ENCODE measurements around the gene HNRNPUL2.
A peak's percentile ranks its signal among the peaks of the same experiment; 100 is the strongest.
"Not testable (repeated sequence)": the region's sequence is repeated elsewhere in the genome, so short reads cannot be mapped to it uniquely, and the experiment has no call there.

The HNRNPUL2 gene

DNA sequence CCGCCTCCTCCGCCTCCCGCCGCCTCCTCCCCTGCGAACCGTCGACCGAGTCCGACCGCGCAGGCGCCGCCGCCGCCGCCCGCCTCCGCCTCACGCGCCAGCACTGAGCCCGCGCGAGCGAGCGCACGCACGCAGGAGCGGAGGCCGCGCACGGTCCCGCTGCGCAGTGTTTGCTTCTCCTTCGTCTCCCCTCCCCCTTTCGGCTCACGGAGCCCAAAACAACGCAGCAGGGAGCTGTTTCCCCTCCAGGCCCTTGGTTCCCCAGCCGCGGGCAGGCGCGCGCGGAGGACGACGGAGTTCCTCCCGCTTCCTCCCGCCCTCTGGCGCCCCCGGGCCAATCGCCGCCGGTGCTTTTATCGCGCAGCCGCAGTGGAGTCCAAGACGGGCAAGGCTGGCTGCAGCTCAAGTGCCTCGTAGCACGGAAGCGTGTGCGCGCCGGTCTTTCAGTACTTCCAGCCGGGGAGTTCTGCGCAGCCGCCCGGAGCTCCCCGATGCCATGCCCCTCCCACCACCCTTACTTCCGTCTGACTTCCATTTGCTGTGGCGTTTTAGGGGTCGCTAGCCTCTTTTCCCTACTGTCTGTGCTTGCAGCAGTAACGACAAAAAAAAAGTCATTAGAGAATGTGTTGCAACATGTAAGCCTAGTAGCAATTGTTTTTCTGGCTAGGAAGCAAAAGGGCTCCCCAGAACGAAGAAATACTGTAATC lies at the start of gene HNRNPUL2:
Gene HNRNPUL2 (minus strand): TSS at position 293 of the 707 bp plus-strand sequence. CDS start 301 bp downstream, outside the sequence.
- peak; percentile 100 for DNase-seq

DNA sequence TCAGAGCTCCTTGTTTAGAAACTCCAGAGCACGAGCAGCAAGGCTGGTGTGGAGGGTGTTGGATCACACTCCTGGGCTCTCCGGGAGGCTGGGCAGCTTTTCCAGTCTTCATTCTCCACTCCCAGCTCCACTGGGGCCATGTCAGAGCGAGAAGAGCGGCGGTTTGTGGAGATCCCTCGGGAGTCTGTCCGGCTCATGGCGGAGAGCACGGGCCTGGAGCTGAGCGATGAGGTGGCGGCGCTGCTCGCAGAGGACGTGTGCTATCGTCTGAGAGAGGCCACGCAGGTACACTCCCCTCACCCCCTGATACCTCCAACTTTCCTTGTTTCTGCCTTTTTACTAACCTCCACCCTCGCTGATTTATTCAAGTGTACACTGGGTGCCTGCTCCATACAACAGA lies 48.4 kb upstream of the HNRNPUL2 start:
- DNase-seq, result no peak

DNA sequence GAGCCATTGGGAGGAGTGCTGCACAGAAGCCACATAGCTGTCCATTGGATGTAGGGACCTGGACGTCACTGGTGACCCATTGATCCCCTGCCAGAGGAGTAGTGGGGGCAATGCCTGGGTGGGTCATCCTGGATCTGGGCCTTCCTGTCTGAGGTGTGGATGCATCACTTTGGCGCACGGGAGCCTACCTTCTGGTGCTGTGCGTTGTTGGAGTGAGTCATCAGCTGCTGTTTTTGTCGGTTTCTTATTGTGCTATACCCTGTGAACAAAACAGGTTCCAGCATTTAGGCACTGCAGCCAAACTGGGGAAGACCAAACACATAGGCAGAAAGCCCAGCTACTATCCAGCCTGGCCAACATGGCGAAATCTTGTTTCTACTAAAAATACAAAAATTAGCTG lies 47.1 kb upstream of the HNRNPUL2 start:
- DNase-seq, result no peak

DNA sequence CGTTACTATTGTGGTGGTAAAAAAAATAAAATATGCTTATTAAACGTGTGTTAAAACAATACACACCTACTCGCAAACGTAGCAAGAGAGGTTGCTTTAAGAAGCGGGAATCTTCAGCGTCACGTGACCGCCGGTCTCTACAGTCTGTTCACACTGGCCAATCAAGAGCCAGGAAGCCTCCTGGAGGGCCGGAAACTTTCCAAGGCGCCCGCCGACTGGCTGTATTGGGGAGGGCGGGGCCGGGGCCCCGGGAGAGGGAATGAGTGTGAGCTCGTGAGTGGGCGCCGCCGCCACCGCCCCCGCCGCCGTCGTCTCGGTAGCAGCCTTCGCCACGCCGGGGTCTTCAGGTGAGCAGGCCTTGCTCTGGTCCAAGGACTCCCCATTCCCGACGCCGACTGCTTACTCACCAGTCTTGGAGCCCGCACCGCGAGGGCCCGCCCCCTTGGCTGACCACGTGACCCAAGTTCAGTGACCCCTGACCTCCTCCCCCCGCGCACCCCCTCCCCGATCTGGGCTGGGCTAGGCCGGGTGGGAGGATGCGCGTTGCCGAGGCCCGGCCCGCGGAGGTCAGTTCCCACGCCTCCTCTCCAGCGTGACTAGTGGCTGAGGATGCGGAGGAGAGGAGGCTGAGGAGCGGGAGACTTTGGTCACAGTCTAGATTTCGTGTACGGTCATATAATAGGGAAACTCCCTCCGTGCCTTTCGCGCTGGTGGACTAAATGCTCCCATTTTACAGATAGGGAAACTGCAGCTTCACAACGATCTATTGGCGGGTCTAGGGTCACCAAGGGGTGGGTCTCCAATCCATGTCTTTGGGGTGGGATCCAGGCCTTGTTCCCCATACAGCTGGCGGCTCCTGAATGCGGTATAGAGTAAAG lies 44.1 kb upstream of the HNRNPUL2 start, which contains the start of gene TAF6L:
Gene TAF6L (plus strand): TSS at position 253 of the 878 bp plus-strand sequence. CDS start 4,388 bp downstream, outside the sequence.
- peak; percentile 97 for DNase-seq

DNA sequence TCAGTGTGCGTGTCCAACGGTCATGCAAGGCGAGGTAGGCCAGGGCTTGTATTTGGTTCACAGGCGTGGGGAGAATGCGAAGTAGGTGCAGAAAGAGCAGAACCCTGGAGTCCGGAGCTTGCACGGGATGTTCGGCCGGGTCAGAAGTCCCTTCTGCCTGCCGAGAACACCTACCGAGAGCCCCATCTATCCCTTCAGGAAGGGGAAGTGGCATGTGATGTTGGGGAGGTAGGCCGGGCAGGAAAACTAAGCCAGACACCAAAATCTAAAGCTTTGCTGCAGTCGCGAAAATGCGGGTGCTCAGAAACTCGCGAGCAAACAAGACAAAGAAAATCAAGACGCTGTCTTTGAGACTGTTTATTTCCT lies 43.5 kb upstream of the HNRNPUL2 start:
- DNase-seq, result peak; percentile 14

DNA sequence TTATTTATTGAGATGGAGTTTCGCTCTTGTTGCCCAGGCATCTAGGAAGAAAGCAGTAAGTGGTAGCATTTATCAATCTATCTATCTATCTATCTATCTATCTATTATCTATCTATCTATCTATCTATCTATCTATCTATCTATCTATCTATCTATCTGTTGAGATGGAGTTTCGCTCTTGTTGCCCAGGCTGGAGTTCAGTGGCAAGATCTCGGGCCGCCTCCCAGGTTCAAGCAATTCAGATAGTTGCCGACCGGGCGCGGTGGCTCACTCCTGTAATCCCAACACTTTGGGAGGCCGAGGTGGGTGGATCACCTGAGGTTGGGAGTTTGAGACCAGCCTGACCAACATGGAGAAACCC lies 33.6 kb upstream of the HNRNPUL2 start:
- not testable (repeated sequence) for DNase-seq

DNA sequence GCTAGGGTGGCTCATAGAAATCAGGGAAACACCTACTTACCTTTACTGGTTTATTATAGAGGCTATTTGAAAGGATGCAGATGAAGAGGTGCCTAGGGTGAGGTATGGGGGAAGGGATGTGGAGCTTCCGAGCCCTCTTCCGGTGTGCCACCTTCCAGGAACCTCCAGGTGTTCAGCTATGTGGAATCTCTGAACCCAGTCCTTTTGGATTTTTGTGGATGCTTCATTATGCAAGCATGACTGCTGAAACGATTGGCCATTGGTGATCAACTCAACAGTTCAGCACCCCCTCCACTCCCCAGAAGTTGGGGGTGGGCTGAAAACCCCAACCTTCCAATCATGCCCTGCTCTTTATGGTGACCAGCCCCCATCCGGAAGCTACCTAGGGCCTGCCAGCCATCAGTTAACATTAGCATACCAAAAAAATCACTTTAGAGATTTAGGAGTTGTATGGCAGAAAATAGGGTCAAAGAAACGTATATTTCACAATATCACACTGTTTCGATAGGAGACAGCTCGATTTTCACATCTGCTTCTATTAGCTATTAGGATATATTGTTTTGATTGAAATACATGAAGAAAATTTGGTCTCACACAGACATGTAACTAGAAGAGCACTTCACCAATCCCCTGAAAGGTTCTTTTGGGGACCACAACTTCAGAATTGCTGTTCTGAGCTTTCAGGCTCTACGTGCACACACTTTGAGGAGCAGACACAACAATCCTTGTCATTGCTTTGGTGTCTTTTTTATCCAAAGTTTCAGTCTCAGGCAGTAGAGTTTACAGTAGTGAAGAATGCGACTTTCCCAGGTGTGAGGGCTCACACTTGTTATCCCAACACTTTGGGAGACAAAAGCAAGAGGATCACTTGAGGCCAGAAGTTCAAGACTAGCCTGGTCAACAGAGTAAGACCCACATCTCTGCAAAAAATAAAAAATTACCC lies 30.9 kb upstream of the HNRNPUL2 start:
- no peak for DNase-seq

DNA sequence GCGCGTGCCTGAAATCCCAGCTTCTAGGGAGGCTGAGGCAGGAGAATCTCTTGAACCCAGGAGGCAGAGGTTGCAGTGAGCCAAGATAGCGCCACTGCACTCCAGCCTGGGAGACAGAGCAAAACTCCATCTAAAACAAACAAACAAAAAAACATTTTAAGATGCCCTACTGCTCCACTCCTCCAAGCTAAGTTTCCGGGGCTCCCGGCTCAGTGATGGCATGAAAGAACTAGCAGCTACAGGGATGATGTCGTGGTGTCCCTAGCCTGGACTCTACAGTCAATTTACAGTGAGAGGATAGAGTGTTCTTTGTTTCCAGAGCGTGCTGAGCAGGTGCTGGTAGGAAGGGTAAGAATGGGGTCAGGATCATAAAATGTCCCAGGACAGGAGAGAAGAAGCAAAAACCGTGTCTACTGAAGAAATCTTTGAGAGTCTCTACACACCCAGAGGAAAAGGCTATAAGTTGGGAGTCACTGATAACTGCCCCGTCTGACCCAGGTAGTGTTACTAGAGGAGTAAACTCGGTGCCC lies 27.9 kb upstream of the HNRNPUL2 start:
- no peak for DNase-seq

DNA sequence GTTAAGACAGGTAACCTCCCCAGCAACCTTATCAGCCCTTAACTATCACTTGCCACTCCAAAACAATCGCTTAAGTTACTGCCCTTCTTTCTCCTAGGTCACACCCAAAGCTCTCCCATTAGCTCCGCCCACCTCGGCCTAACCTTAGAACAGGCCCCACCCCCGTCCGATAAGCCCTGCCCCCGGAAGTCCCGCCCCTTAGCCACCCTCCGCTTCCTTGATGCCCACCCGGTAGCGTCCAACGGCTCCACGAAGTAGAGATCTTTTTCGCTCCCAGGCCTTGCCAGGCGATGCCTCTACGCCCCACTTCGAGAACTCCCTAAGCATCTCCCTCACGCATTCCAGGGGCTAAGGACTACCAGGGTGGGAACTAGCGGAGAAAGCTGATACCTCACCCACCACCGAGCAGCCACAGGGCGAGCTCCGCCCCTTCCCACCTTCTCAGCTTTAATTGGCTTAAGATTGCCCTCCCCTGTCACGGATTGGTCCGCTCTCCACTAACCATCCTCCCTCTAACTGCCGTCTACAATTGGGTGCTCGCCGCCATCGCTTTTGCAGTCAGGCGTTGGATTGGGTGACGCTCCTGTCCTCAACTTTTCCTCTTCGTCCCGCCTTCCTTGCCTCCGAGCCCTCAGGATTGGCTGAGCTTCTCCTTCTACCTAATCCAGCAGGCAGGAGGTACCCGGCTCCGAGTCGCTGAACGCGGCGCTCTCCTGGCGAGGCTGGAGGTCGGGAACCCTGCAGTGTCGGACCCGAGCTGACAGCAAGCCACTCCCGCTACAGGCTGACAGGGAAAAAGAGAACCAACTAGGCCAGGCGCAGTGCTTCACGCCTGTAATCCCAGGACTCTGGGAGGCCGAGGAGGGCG lies 26.7 kb upstream of the HNRNPUL2 start, which contains the start of gene ZBTB3:
Gene ZBTB3 (minus strand): TSS at position 425 of the 868 bp plus-strand sequence. CDS start 496 bp downstream, outside the sequence.
- peak; percentile 99 for DNase-seq

DNA sequence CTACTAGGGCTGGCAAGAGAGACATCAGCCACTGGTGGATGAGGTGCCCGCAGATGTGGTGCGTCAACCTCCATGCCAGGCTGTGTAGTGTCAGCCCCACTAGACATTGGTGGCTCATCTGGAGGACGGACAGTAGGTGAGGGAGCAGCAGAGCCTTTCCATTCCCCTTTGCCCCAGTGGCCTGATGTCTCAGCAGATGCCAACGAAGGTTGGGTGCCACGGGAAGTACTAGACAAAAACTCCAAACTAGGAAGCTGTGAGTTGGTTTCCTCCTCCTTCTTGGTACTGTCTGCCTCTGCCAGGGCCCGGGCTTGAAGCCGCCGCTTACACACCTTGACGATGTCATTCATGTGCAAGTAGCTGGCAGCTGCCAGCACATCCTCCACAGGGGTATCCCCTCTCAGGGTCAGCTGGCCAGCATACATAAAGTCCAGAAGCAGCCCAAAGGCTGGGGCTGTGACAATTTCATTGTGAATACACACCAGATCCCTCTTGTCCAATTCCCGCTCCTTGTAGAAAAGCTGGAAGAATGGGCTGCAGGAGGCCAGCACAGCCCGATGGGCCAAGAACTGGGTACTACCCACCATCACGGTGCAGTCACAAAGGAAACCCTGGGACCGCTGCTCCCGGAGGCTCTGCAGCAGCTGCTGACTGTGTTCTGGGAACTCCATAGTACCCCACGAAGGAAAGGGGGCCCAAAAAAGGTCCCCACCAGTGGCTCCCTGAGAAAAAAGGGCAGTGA lies 25.9 kb upstream of the HNRNPUL2 start:
- no peak for DNase-seq

DNA sequence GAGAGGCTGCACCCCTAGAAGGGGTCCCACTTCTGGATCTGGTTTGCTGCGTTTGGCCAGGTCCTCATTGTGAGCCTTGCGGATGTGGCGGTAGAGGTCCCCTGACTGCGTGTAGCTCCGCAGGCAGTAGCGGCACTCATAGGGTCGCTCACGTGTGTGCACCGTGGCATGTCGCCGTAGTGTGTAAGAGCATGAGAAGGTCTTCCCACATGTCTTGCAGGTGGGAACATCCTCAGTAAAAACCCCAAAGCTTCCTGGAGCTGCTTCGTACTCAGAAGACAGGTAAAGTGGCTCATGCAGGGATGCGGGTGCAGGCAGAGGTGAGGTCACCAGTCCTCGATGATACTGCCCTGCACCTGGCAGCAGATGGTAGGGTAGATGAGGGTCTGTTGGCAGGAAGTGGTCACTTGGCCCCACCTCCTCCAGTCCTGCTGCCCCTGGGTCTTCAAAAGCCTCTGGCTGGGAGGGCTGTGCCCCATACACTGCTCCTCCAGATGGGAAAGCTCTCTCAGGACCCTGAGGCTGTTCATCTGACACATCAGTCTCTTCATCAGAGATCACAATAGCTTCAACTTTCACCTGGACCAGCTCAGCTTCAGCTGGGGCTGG lies 25.0 kb upstream of the HNRNPUL2 start:
- no peak for DNase-seq

DNA sequence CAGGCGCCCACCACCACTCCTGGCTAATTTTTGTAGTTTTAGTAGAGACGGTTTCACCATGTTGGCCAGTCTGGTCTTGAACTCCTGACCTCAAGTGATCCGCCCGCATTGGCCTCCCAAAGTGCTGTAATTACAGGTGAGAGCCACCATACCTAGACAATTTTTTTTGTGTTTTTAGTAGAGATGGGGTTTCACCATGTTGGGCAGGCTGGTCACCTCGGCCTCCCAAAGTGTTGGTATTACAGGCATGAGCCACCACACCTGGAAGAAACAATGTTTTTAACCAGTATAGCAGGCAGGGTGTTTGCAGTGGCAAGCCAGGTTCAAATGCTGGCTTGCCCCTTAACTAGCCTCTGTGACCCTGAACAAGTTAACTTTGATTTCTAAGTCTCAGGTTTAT lies 22.7 kb upstream of the HNRNPUL2 start:
- DNase-seq, result not testable (repeated sequence)

DNA sequence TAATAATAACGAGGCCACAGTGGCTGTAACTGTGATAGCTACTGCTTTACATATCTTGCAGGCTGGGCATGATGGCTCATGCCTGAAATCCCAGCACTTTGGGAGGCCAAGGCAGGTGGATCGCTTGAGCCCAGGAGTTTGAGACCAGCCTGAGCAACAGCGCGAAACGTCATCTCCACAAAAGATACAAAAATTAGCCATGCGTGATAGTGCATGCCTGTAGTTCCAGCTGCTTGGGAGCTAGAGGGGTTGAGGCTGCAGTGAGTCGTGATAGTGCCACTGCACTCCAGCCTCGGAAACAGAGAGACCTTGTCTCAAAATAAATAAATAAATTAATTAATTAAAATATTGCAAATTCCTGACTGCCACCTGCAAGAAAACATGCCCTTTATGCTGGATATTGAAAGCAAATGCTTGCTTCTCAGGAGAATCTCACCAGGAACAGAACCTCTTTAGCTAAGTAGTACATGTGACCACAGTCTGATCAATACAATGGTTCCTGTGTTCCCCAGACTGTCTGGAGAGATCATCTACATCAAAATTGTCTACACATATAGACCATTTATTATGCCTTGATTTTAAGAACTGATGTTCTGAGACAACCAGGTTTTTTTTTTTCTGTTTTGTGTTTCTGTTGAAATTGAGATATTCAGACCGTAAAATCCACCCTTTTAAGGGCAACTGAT lies 20.4 kb upstream of the HNRNPUL2 start:
- no peak for DNase-seq

DNA sequence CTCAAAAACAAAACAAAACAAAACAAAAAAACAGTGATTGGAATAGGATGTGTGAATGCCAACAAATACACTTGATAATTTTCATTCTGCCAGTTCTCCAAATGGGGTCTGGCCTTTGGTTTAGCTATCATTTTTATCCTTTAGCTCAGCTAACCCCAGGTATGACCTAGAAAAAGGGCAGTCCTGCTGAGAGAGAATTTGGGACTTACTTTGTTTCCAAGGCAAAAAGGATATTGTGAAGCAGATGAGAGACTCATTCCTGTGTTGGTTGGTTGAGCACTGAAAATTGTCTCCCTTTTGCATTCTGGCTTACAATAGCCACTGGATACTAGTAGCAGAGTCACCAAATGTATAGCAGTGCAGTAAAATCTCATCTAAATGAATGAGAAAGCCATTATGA lies 9.9 kb upstream of the HNRNPUL2 start:
- DNase-seq, result no peak

DNA sequence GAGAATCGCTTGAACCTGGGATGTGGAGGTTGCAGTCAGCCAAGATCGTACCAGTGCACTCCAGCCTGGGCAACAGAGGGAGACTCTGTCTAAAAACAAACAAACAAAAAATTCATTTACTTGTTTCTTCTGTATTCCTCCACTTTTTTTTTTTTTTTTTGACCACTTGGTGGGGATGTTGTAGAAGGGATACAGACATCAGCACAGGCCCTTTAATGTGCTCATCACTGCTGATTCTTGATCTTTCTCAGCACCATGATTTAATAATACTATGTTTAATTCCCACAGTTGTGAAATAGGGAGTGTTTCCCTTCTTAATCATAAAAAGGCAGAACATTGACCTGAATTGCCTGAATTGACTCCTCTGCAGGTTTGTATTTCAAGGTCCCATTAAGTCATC lies 5.6 kb upstream of the HNRNPUL2 start:
- DNase-seq, result peak; percentile 21

DNA sequence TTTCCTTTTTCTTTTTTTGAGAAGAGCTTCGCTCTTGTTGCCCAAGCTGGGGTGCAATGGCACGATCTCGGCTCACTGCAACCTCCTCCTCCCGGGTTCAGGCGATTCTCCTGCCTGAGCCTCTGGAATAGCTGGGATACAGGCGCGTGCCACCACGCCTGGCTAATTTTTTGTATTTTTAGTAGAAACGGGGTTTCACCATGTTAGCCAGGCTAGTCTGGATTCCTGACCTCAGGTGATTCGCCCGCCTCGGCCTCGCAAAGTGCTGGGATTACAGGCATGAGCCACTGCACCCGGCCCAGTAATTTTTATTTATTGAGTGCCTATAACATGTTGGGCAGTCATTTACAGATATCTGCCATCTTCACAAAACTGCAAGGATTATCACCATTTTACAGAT lies 2.8 kb upstream of the HNRNPUL2 start:
- not testable (repeated sequence) for DNase-seq

DNA sequence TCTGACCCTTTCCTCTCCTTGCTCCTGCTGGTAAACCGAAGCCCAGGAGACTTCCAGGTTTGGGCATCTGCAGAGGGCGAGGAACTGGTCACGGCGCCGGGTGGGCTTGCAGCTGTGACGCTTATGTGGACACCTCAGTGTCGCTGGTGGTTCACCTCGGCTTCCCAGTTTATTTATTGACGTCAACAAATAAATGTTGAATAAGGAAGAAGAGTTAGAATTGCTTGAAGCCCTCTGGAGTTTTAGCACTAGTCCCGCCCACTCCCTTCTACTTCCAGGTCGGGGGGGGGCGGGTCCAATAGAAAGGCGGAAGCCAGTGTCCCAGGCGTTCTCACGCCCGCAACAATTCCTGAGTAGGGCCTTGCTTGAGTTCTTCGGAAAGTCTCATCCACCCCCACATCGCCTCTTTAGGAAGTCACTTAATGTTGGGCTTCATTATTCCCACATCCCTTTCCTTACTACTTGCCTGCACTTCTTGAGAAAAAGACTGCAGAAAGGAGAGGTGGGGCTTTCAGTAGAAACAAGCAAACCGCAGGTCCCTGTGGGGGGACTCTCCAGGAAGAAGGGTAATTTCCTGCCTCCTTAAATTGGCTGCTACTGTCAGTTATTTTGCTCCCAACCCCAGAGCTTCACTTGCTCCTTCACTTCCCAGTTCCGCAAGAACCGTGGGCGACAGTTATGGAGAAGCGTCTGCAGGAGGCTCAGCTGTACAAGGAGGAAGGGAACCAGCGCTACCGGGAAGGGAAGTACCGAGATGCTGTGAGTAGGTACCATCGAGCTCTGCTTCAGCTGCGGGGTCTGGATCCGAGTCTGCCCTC lies 1.1 kb upstream of the HNRNPUL2 start, which contains the start of gene TTC9C:
Gene TTC9C (plus strand): TSS at position 316 of the 818 bp plus-strand sequence. CDS start 363 bp downstream, at position 679.
- peak; percentile 92 for DNase-seq

DNA sequence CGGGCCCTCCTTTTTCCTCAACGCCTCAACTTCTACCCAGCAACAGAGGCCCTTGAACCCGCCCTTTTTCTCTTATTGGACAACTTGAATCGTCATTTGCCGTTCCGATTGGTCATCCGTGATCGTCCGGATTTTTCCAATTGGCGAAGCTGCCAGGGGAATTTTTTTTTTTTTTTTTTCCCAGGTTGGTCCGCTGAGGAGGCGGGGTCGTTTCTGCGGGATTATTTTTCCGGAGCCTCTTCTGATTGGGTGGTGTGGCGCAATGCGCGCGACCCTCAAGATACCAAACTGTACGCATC lies 564 bp upstream of the HNRNPUL2 start:
- peak; percentile 99 for DNase-seq

DNA sequence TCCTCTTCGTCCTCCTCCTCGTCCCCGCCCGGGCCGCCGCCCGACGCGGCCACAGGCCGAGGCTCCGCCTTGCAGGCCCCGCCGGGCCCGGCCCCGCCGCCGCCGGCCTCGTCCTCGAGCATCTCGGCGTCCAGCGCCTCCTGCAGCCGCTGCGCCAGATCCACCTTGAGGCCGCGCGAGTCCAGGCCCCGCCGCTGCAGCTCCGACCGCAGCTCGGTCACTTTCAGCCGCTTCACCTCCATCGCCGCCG lies 417 bp downstream of the HNRNPUL2 start:
- no peak for DNase-seq
